HUES48 (cell line): Measurements from ENCODE around the gene CFAP58.
A peak's percentile ranks its signal among the peaks of the same experiment; 100 is the strongest.

Source experiments
- H3K27ac ChIP-seq: one replicate; pipeline ENCODE4 v1.7.0; 2013; ENCODE audit warnings: low read depth, low read length, inconsistent platforms
- H3K27me3 ChIP-seq: 2 replicates; pipeline ENCODE4 v1.6.1; 2013; ENCODE audit warnings: mild to moderate bottlenecking, low read length; ENCODE audit not compliant: control insufficient read depth, insufficient read depth
- H3K36me3 ChIP-seq: 2 replicates; pipeline ENCODE4 v1.6.1; 2013; ENCODE audit warnings: low read length; ENCODE audit not compliant: control insufficient read depth, insufficient read depth
- H3K4me1 ChIP-seq: 2 replicates; pipeline ENCODE4 v1.6.1; 2013; ENCODE audit warnings: mild to moderate bottlenecking, low read length; ENCODE audit not compliant: control insufficient read depth, insufficient read depth
- H3K4me3 ChIP-seq: 2 replicates; pipeline ENCODE4 v1.5.1; 2013; ENCODE audit warnings: mild to moderate bottlenecking, low read depth, low read length
- H3K9ac ChIP-seq: 2 replicates; pipeline ENCODE4 v1.6.1; 2013; ENCODE audit warnings: mild to moderate bottlenecking, low read depth, low read length, moderate library complexity
- H3K9me3 ChIP-seq: 2 replicates; pipeline ENCODE4 v1.6.1; 2013; ENCODE audit warnings: low read length; ENCODE audit not compliant: control insufficient read depth, insufficient read depth

The CFAP58 gene

GRCh38 chr10:104353325-104354048 lies at the start of gene CFAP58:
Gene CFAP58, plus strand, starts transcription at chr10:104353833. Its CDS starts 65 bp downstream, at chr10:104353898.
- H3K4me1 ChIP-seq: peaks cover 20% of the 10 kb centered on the region
- H3K9me3 ChIP-seq: no peaks in the 10 kb centered on the region
- no peak within 1 kb of the TSS for H3K9ac ChIP-seq
- H3K27me3 ChIP-seq: peaks cover 20% of the 10 kb centered on the region
- H3K4me3 ChIP-seq: peak within 1 kb of the TSS; percentile 62
- H3K36me3 ChIP-seq: no peaks in the 10 kb centered on the region
- no peak within 1 kb of the TSS for H3K27ac ChIP-seq

- no peak overlapping the region for H3K4me3 ChIP-seq
- no peak overlapping the region for H3K27ac ChIP-seq
- peaks cover 11% of the 10 kb centered on the region; the same call in 1 of the 2 replicates for H3K9me3 ChIP-seq
- no peaks in the 10 kb centered on the region for H3K27me3 ChIP-seq
- H3K9ac ChIP-seq: no peak overlapping the region
- 0 out of 2 replicates have a peak, but pooled peaks cover 3% of the 10 kb centered on the region for H3K4me1 ChIP-seq
- H3K36me3 ChIP-seq: no peaks in the 10 kb centered on the region
Observed at GRCh38 chr10:104304356-104304745, 49.3 kb upstream of the CFAP58 start.

- Histone ChIP-seq H3K9ac (no peak overlapping the region), H3K27ac (no peak overlapping the region), H3K4me1 (0 out of 2 replicates have a peak, but pooled peaks cover 3% of the 10 kb centered on the region), H3K9me3 (peaks cover 11% of the 10 kb centered on the region; the same call in 1 of the 2 replicates), H3K36me3 (no peaks in the 10 kb centered on the region), H3K4me3 (no peak overlapping the region), H3K27me3 (no peaks in the 10 kb centered on the region)
Observed at GRCh38 chr10:104304927-104305326, 48.7 kb upstream of the CFAP58 start.

DNA sequence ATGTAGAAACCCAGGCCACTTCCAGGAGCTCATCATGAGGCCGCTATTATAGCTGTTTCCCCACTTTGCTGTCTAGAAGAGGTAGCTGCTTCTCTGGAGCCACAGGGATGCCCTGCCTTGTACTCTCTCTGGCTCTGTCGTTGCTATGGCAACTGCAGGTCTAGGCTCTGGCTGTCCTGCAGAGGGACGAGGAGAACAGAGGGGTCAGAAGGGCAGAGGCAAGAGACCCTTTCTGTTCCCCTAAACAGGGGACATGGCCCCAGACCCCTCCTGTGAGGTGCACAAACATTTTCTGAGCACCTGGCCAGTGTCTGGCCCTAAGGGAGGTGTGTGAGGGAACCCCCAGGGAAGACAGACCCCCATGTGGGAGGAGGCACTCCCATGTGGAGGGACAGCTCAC lies 46.7 kb upstream of the CFAP58 start:
- Histone ChIP-seq H3K36me3 (peaks cover 12% of the 10 kb centered on the region; the same call in 1 of the 2 replicates), H3K4me1 (0 out of 2 replicates have a peak, but pooled peaks cover 3% of the 10 kb centered on the region), H3K9me3 (peaks cover 11% of the 10 kb centered on the region; the same call in 1 of the 2 replicates), H3K27me3 (no peaks in the 10 kb centered on the region), H3K4me3 (no peak overlapping the region), H3K9ac (no peak overlapping the region), H3K27ac (no peak overlapping the region)

DNA sequence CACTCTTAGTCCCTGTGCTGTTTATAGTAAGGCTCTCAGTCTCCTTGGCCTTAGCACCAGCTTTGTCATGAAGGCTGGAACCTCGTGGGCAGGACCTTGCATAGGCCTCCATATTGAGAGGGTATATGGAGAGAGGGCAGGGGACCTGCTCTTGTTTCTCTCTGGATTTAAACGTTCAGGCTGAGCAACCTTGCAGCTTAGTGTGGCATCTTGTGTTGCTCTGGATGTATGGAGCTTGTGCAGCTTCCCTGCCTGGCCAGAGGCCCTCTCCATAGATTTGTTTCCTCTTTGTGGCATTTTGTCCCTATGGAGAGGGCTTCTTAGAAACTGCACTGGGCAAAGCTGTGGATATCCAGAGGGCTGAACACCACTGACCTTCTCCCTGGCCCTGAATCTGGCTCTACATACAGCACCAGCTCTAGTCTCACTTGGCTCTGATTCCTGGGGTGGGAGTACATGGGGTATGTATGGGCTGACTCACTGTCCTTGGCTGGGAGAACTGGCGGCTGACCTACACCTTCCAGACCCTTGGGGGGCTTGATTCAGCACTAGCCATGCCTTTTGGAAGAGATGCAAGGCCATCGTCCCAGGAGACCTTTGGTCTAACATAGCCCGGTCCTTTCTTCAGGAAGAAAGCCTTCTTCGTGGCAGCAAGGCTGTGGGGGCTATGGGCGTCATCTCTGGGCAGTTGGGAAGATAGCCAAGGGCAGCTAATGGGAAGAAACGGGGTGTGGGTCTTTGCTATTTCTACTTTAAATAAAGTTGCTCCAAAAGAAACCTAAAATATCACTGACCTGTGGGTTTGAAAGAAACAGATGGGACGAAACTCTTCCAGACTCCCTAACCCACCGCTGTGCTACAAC lies 45.8 kb upstream of the CFAP58 start:
- Histone ChIP-seq H3K4me3 (no peak overlapping the region), H3K4me1 (0 out of 2 replicates have a peak, but pooled peaks cover 3% of the 10 kb centered on the region), H3K9ac (no peak overlapping the region), H3K27me3 (no peaks in the 10 kb centered on the region), H3K9me3 (peaks cover 11% of the 10 kb centered on the region; the same call in 1 of the 2 replicates), H3K27ac (no peak overlapping the region), H3K36me3 (peaks cover 17% of the 10 kb centered on the region)

GRCh38 chr10:104308439-104308903 lies 45.2 kb upstream of the CFAP58 start:
- peaks cover 7% of the 10 kb centered on the region; the same call in 1 of the 2 replicates for H3K9me3 ChIP-seq
- H3K27me3 ChIP-seq: no peaks in the 10 kb centered on the region
- no peak overlapping the region for H3K4me3 ChIP-seq
- no peak overlapping the region for H3K9ac ChIP-seq
- H3K4me1 ChIP-seq: 0 out of 2 replicates have a peak, but pooled peaks cover 3% of the 10 kb centered on the region
- peaks cover 23% of the 10 kb centered on the region for H3K36me3 ChIP-seq
- H3K27ac ChIP-seq: no peak overlapping the region

- no peaks in the 10 kb centered on the region for H3K9me3 ChIP-seq
- H3K27me3 ChIP-seq: no peaks in the 10 kb centered on the region
- H3K9ac ChIP-seq: no peak overlapping the region
- H3K4me1 ChIP-seq: 0 out of 2 replicates have a peak, but pooled peaks cover 3% of the 10 kb centered on the region
- H3K27ac ChIP-seq: no peak overlapping the region
- H3K4me3 ChIP-seq: no peak overlapping the region
- H3K36me3 ChIP-seq: peaks cover 41% of the 10 kb centered on the region
Observed at GRCh38 chr10:104309980-104310978, 43.4 kb upstream of the CFAP58 start.

DNA sequence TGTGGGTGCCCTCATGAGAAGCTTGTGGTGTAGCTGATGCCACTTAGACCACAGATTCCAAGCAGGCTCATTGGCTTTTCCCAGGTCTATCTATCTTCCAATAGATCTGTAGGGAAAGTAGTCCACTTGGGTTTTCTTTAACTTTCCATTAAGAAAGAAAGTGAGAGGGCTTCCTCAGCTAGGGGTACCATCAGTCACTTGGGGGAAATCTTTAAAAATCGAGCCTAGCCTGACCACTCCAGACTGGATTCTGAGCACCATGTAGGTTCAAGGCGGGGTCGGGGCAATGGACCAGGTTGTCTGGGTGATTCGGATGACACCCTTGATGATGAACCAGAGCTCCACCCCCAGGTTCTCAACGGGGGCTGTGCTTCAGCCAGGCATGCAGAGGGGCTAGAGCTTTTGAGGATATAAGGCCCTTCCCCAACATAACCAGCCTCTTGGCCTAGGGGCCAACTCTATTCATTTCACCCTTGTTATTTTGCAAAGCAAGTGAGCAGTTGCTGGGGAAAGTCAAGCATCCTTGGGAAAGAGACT lies 42.4 kb upstream of the CFAP58 start:
- Histone ChIP-seq H3K4me1 (no peaks in the 10 kb centered on the region), H3K9ac (no peak overlapping the region), H3K27ac (no peak overlapping the region), H3K27me3 (no peaks in the 10 kb centered on the region), H3K4me3 (no peak overlapping the region), H3K36me3 (peaks cover 49% of the 10 kb centered on the region), H3K9me3 (no peaks in the 10 kb centered on the region)

DNA sequence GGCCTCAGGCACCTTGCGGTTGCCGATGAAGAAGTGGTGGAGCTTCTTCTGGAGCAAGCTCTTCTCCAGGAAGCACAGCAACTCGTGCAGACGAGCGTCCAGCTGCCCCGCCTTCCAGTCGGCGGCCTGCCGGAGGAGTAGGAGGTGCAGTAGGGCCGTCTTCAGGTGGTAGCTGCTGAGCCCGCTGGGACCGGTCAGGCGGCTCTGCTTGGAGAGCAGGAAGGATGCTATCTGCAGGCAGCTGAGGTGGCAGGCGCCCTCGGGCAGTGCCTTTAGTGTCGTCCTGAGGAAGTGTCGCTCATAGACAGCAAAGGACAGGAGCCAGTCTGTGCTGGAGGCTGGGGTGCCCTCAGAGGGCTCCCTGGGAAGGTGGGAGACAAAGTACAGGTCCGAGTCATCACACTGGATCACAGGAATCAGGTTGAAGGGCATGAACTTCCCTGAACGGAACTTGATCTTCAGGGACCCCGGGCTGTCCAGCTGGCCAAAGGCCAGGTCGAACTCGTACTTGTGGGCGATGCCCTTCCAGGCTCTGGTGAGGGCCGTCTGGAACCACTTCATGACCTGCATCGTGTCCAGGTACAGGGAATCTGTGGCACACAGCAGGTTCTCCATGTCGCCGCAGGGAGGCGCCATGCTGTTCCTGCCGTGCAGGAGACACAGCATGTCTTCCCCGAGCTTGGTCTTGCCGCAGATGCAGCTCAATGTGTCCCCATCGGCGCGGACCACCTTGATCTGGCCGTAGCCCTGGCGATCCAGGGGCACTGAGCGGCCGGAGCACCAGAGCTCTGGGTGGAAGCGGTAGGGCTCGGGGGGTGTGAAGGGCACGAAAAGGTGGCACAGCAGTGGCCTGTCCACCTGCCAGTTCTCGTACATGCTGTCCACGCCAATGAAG lies 38.8 kb upstream of the CFAP58 start:
- no peaks in the 10 kb centered on the region for H3K9me3 ChIP-seq
- H3K9ac ChIP-seq: no peak overlapping the region
- no peak overlapping the region for H3K27ac ChIP-seq
- H3K27me3 ChIP-seq: no peaks in the 10 kb centered on the region
- peaks cover 49% of the 10 kb centered on the region for H3K36me3 ChIP-seq
- H3K4me1 ChIP-seq: peaks cover 23% of the 10 kb centered on the region
- H3K4me3 ChIP-seq: no peak overlapping the region
